GM21786 (cell line): ENCODE measurements around the gene RASSF9.

Experiments used
- ATAC-seq: cut with Tn5 transposase; IDR thresholded peaks from one replicate; pipeline ENCODE4 v1.9.1; 2021; ENCODE audit not compliant: unreplicated experiment

The RASSF9 gene

DNA sequence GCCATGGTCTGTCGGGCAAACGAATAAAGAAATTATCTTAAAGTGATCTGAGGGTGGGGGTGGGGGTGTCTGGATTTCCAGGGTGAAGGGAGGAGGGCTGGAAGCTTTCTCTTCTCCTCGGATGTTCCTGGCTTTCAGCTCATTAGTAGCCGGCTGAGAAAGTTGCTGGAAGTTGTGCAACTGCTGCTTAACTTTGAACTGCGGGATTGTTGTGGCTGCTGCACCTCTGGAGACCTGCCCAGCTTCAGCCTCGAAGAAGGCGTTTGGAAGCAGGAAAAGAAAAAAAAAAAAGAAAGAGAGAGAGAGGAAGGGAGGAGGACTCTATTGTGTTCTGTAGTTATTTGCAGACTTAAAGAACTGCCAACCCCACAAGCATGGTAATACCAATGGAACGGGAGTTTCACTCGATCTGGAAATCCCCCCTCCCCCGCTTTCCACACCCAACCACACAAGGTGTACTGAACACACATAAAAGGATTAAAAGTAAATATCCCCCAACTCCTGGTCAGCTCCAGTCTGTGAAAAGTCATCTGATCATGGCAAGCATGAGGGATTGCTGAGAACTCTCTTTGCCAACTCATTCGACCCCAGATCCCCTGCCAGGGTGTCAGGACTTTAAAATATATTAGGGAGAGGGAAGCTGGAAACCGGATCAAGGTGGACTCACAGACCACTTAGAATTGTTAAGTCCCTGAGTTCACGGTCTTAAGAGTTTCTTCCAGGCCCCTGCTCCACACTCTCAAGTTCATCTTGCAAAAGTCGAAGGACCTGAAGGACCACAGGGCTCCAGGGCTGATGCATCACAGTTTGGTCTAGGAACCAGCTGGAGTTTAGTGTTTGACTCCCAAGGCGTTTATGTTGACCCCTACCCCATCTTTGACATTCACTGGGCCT, at the start of gene RASSF9:
TSS of gene RASSF9 (minus strand) at position 213 of the 894 bp plus-strand sequence. CDS start at position 5, 208 bp downstream.
- no peak for ATAC-seq

DNA sequence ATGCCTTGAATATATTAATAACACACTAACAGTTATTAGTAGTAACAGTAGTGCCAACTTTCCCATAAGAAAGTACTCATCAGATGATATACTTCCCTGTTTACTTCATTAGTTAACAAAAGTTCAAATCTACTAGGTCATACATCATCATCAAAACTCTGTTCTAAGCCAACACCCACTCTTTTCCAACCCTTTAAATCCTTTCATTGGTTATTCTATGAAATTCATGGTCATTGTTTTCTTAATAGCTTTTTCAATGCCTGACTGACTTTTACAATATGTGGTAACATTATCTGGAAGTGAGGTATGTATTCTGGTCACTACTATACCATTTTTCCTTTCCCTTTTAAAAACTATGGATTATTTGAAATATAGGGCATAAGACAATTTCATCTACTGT, 47.6 kb upstream of the RASSF9 start:
- no peak for ATAC-seq

DNA sequence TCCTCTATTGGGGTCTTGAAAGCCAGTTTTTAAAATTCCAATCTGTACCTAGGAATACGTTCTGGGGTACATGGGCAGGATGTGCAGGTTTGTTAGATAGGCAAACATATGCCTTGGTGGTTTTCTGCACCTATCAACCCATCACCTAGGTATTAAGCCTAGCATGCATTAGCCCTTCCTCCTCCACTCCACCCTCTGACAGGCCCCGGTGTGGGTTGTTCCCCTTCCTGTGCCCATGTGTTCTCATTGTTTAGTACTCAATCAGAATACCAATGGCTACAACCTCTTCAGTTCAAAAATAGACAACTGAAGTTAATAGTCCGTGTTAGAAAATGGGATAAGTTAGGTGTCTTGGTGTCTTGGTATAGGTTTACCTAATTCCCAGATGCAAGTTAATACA, 41.2 kb upstream of the RASSF9 start:
- no peak for ATAC-seq

DNA sequence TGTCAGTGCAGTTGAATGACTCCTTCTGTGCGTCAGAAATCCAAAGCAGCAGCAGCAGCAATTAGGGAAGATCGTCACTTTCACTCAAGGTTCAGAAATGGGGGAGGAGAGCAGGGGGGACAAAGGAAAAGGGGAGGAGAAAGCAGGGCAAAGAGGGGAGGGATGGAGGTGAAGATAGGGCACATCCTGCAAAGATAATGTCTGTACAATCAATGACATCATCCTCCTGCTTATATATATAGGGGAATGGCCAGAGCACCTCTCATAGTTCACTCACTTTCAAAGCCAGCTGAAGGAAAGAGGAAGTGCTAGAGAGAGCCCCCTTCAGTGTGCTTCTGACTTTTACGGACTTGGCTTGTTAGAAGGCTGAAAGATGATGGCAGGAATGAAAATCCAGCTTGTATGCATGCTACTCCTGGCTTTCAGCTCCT, 37.8 kb upstream of the RASSF9 start, which contains the start of gene NTS:
TSS of gene NTS (plus strand) at position 265 of the 431 bp plus-strand sequence. CDS start at position 374, 109 bp downstream.
- peak; percentile 93 for ATAC-seq

DNA sequence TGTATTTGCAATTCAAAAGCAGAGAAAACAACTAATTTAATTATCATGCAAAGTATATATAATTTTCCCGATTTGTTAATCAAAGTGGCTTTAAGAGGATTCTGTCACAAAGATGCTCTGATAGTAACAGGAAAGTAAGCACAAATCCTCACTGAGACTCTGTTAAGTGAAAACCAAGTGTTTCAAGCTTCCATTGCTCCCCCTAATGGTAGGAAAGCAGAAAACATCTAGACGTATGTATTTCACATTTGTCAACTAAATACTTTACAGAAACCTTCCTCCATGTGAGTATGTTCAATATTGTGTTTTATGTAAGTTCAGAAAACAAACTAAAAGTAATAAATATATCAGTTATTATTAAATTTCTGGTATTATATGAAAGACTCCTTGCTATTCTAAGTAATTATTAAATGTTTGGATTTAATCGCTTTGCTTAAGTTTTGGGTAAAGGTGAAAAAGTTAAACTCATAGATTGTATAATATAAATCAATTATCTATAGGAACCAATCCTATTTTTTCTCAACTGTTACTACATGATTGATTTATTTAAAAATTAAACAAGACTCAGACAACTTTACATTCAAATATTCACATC, 36.4 kb upstream of the RASSF9 start:
- ATAC-seq = peak; percentile 71

DNA sequence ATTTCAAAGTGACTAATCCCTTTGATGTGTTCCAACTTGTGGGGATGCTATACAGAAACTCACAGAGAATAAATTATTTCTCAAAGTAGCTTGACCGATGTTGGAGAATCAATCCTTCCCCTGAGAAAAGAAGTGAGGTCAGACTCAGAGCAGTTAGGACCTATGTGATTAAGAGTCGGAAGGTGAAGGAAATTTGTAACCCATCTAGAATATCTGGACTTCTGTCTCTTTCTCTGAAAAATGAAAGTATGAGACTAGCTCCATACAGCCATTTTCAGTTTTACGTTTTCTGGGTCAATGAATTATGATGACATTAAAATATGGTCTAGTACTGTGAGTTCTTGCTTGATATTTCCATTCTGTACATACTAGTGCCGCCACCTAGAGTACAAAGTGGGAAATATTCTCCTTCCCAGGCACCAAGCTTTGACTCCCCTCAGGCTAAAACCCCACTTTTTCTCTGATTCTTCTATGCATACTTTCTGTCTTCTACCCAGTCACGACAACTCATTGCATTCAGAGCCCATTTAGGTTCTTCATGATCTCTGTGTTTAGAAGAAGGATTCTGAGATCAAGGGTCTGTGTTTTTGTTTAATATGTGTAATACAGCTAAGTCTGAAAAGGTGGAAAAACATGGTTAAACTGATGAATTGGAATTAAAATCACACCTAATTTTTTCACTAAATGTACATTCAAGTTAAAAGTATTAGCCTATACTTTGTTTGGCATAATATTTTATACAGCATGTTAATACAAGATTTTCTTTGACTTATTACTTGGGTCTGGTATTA, 31.0 kb upstream of the RASSF9 start:
- ATAC-seq = peak; percentile 92

DNA sequence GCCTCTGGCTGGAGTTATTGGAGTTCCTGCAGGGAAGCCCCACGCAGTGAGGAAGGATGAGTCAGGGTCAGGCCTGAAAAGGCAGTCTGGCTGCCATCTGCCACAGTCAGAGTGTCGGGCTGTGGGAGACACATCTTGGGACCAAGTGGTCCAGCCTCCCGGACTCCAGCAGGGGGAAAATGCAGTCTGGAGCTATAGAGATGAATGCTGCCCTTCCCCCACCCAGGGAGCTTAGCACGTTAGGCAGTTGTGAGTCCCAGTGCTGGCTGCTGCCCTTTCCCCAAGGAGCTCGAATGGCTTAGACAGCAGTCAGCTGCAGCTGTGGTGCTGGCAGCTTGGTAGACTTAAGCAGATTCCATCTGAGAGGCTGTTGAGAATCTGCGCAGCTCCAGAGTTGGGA, 29.7 kb upstream of the RASSF9 start:
- ATAC-seq = no peak

DNA sequence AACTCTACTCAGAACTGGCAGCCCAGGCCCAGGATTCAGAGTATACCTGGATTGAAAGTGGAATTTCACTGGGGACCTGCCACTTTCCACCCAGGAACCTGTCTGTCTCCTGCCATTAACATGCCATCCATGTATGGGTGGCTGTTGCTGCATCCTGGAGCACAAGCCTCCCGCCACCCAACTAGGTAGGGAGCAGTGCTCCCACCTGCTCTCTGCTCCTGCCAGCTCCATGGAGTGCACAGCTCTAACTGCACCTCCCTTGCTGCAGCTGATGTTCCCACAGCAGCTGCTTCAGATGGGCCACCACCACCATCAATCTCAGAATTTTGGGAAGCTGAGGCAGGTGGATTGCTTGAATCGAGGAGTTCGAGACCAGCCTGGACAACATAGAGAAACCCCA, 20.8 kb upstream of the RASSF9 start:
- ATAC-seq = no peak

DNA sequence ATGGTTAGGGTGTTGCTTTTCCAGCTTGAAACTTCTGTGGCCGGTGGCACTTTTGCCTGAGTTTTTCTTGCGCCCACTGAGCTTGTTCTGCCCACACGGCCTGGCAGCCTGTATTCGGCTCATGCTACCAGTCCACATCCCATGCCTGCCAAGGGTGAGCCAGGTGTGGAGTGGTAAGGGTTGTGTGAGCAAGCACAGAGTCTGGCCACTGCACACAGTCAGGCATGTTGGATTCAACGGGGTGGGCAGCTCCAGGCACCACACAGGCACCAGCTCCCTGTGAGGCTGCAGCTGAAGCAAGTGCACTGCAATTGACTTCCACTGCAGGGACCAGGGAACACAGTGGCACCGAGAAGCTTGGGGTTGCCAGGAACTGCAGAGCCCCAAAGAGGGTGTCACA, 19.1 kb upstream of the RASSF9 start:
- no peak for ATAC-seq

DNA sequence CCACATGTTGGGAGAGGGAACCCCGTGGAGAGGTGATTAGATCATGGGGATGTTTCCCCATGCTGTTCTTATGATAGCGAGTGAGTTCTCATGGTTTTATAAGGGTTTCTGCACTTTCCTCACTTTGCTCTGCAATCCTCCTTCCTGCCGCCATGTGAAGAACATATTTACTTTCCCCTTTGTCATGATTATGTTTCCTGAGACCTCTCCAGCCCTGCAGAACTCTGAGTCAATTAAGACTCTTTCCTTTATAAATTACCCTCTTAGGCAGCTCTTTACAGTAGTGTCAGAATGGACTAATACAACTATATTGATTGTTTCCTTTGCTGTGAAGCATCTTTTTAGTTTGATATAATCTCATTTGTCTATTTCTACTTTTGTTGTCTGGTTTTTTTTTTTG, 13.1 kb upstream of the RASSF9 start:
- no peak for ATAC-seq

DNA sequence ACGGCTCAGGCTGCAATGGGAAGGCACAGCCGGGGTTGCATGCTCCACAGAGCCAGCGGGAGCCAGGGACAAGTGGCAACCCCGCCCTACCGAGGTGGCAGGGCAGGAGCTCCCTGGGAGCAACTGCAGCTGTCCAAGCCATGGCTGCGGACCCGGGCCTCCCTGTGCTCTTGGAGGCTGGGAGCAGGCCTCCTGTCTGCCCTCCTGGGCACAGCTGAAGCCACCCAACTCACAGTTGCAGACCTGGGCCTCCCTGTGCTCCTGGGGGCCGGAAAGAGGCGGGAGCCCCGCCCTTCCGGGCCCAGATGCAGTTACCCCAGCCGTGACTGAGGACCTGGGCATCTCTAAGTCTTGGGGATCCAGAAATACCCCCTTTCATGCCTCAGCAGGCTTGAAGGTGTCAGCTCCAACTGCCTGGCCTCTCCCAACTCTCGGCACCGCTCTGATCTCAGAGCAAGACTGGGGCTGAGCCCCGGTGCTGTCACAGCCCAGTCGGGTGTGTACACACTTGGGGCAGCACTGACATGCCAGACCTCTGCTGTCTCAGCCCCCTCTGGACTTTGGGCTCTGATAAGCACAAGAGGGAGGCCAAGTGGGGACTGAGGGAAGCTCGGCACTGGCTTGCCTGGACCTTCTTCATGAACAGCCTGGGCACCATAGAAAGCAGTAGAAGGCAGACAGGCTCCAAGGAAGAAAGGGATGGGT, 7.5 kb upstream of the RASSF9 start:
- ATAC-seq = no peak

DNA sequence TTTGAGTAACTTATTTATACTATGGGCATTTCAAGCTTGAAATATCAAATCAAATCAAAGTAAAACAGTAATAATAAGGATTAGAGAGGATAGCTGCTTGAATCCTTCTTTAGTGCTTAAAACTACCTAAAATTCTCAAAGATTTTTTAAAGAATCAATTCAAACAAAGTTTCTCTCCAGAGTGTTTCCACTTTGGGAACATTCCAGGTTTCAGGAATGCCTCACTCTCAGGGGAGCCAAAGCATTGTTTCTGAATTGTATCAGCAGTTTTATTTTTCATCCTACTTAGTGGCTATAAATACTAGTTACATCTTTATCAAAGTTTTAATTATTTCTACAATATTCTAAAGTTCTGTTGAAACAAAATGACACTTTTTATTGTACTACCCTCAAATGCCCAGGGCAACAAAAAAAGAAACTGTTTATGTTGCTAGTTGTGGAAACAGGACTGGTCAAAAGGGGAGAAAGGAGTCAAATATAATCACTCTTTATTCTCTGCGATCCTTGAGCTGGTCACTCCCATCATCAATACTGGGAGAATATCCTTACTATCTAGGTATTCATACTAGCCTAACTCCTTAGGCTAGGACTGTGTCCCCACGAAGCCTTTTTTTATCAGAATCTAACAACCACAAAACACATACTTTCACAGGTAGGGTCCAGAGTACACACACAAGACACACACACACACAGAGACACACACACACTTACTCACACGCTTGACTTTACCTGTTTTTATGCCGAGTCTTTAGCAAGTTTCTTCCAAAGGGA, 598 bp downstream of the RASSF9 start:
- ATAC-seq = no peak

DNA sequence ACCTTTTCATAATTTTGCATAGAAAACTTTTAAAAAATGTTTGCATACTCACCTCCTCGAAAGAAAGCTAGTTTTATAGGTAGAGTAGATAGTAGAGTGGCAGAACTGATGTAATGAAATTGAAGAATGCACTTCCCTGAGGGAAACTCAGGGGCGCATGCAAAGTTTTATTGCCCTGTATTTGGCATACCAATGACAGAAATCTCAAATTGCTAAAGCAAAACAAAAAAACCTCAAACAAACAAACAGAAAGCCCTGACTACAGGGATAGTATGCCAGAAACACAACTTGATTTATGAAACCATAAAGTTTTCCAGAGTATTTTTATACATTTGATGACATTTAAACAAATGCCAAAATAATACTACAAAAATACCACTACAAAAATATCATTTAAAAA, 1.8 kb downstream of the RASSF9 start:
- ATAC-seq = no peak

DNA sequence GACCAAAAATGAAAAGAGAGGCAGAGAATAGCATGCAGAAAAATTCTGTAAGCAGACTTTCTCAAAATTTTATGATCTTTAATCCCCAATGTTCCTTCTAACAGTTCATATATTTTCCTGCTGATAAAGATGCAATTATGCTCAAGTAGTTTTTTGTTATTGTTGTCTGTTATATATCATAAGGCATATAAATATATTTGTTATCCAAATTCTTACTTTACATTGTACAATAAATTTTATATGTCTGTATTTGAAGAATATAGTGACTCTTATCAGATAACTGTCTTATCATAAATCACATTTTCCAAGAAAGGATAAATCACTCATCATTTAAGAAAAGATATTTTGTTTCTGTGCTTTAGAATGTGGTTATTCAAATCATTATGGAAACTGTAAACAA, 2.6 kb downstream of the RASSF9 start:
- ATAC-seq = no peak

DNA sequence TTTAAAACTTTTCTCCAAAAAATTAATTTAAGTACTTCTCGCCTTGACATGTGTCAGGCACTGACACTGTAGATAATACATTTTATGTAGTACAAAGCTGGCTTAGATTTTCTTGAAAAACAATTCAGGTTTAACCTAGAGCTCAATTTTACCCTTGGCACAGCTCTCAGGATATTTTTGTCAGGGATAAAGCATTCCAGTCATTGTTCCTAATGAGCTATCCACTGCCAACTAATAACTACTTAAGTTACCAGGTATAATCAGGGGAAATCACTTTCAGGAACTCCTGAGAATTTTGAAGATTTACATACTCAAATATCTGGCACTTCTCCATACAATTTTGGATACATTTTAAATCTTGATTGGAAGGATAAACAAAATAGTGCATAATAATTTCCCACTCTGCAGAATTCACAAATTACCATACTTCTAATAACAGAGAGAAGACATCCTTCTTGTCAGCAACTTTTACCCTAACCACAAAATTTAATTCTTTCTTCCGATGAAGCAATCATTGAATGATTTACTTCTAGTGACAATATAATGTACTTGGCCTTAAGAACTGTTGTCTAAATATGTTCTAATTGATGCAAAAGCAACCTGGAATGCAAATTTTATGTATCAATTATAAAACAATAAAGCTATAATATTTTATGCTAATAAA, 4.8 kb downstream of the RASSF9 start:
- ATAC-seq = no peak

DNA sequence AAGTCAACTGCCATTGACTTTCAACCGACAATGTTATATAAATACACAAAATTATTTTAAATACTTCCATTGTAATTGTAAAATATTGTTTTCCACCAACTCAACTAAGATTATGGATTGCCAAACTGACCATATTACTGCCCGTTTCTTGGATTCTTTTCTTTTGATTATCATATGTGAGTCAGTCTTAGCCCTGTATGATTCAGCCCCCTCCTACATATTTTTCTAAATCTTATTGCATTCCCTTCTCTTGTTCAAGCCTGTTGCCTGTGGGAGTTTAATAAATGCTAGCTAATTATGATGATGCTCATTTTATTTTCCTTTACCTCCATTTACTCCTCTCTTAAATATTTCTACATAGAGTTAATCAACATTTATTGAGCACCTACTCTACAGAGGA, 6.8 kb downstream of the RASSF9 start:
- no peak for ATAC-seq

DNA sequence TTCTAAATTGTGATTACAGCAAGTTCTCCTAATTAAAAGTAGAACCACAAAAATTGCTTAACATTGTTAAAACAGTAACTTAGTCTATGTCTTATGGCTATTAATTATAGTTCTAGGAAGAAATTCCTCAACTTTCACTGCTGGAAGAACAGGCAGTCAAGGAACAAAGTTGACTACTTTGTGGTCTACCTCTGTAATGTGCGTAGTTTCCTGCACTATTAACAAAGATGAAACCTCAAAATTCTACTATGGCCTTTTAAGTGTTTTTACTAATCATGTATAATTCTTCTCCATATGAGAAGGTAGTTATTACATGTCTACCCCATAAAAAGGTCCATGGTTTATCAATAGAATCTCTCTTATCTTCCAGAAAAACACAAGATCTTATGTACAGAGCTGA, 7.6 kb downstream of the RASSF9 start:
- no peak for ATAC-seq

DNA sequence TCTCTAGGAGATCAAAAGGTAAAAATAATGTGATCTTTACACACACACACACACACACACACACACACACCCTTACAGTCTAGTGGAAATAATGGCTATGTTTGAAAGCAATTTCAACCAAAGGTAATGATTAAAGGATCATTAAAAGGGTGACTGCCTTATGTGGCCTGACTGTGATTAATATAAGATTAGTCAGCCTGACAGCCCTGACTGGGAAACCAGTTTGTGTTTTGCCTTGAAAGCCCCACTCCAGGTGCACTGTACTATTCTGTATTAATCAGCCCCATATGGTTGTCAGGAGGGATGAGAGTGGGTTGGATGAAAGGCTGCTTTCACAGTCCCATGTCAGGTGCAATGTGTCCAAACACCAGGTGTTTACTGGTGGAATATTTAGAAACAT, 10.5 kb downstream of the RASSF9 start:
- no peak for ATAC-seq

DNA sequence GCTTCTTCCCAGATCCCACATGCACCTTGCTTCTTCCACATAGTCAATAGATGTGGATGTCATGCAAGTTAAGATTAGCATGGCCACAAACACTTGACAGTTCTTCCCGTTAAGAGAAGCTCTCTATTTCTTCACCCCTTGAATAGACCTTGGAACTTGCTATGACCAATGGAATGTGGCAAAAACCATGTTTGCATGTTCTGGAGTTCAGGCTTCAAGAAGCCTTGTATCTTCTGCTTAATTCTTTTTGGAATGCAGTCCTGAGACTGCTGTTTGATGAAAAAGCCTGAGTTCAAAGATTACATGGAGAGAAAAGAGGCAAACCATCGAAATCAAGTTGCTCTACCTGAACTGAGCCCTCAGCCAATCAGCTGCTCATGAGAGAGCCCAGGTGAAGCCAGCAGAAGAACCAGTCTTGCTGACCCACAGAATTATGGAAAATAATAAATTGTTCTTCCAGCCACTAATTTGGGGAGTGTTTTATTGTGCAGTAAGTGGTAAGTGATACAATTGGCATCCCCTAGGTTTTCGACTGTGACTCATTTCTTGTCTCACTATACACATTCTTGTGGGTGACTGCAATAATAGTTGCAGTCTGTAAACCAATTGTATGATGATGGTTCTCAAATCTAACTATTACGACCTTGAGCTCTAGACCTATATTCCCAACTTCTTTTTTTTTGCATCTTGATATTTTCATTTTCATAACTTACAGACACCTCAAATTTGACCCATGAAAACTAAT, 12.6 kb downstream of the RASSF9 start:
- no peak for ATAC-seq
